Amniotic stem cell (primary cell): ENCODE data around the gene MAPK8IP2.
A peak's percentile ranks its signal among the peaks of the same experiment; 100 is the strongest.

Source experiments
- DNase-seq: peaks from one replicate; lab custom pipeline; 2025; lab: John Stamatoyannopoulos, UW

Gene MAPK8IP2

DNA sequence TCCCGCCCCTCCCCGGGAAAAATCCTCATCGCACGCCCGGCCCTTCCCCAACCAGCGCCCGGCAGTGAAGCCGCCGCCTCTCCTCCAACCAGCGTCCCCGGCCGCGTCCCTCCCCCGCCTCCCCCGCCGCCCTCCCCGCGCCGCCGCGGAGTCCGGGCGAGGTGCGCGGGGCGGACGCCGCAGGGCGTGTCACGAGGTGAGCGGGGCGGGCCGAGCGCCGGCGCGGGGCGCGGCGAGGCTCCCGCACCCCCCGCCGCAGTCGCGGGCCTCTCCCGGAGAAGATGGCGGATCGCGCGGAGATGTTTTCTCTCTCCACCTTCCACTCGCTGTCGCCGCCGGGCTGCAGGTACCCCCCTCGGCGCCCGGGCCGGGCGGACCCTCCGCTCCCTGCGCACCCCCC is at the start of gene MAPK8IP2:
Gene MAPK8IP2 (plus strand): TSS at position 256 of the 400 bp plus-strand sequence. CDS start 26 bp downstream, at position 282.
- no peak for DNase-seq

DNA sequence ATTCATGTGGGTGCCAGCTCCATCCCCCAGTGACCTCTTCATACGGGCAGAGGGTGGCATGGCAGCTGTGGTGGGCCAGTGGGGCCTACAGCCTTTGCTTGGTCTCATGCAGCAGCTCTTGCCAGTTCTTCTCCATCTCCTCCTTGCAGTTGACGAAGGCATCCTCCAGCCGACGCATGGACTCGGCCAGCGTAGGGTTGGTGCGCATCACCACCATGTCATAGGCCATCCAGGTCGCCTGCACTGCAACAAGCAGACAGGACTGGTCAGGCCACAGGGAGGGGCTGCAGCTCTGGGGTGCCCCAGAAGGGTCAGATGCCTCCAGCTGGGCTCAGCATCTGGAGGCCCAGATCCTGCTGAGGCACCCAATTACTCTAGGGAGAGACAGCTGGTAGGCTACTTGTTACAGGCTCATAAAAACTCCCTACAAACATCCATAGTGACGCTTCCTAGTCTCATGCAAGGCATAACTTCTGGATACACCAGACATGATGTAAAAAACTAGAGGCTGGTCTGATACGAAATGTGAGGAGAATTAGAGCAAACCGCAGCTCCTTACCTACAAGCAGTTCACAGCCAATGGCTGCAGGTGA is 49.3 kb upstream of the MAPK8IP2 start:
- no peak for DNase-seq

DNA sequence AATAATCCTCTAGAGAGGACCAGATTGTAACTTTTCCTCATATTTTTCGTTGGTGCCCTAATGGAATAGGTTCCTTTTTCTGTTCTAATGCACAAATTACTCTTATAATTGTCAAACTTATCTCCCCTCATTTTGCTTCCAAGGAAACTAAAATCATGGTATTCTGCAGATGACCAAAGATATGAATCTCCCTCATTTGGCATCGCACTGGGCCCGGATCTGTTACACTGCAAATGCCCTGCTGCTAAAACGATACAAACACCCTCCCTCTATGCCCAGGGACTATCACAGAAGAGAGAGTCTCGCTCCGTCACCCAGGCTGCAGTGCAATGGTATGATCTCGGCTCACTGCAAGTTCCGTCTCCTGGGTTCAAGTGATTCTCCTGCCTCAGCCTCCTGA is 47.3 kb upstream of the MAPK8IP2 start:
- DNase-seq, result no peak

DNA sequence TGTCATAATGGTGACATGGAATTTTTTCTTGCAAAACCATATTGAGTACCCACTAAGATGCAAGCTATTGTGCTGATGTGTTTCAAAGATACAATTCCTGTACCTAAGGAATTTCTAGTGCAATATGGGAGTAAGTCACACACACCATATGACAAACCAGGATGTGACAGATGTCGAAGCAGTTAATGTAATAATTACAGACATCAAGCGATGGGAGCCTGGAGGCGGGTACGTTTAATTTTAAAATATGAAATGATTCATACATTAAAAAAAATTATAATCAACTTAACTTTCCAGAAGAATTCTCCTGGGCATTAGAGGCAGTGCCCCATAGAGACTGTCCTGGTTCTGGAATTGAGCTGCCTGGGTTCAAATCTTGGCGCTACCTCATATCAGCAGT is 43.9 kb upstream of the MAPK8IP2 start:
- DNase-seq, result no peak

DNA sequence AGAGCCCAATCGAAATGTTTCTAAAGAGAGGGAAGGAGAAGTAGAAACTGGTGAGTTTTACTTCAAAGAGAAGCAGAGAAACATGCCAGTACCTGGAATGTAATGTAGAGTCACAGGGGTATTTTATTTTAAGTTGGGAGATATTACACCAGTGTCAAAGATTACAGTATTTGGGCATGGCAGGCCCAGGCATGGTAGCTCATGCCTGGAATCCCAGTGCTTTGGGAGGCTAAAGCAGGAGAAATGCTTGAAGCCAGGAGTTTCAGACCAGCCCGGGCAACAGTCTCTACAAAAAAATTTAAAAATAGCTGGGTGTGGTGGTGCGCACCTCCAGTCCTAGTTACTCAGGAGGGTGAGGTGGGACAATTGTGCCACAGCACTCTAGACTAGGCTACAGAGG is 40.6 kb upstream of the MAPK8IP2 start:
- DNase-seq, result no peak

DNA sequence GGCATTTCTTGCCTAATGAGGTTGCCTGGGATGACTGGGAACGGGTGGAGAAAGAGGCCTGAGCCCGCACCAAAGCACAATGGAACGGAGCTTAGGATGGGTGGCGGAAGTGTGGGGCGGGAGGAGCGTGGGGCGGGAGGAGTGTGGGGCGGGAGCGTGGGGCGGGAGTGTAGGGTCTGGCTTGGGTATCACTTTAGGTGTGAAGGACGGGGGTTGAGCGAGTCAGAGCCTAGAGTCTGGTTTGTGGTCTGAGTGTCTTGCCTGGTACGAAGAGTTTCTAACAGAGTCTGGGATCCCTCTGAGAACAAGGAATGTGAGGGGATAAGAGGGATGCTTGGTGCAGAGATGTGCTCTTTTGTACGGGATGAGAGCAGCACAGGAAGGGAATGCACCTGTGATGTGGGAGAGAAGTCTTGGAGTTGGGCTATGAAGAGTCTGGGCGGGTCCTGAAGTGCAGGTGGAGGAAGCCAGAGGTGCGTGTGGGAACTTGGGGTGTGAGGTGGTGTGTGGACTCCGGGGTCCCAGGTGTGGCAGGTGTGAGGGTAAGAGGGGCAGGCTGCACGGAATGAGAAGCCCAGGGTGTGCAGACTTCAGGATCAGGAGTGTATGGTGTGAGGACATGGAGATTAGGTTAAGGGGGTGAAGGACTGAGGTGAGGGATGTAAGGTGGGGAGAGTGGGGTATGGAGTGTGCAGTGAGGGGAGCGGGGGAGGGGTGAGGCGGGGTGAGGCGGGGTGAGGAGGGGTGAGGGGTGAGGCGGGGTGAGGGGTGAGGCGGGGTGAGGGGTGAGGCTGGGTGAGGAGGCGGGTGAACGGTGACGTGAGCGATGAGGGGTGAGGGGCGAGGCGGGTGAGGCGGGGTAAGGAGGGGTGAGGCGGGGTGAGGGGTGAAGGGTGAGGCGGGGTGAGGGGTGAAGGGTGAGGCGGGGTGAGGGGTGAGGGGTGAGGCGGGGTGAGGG is 38.9 kb upstream of the MAPK8IP2 start:
- no peak for DNase-seq

DNA sequence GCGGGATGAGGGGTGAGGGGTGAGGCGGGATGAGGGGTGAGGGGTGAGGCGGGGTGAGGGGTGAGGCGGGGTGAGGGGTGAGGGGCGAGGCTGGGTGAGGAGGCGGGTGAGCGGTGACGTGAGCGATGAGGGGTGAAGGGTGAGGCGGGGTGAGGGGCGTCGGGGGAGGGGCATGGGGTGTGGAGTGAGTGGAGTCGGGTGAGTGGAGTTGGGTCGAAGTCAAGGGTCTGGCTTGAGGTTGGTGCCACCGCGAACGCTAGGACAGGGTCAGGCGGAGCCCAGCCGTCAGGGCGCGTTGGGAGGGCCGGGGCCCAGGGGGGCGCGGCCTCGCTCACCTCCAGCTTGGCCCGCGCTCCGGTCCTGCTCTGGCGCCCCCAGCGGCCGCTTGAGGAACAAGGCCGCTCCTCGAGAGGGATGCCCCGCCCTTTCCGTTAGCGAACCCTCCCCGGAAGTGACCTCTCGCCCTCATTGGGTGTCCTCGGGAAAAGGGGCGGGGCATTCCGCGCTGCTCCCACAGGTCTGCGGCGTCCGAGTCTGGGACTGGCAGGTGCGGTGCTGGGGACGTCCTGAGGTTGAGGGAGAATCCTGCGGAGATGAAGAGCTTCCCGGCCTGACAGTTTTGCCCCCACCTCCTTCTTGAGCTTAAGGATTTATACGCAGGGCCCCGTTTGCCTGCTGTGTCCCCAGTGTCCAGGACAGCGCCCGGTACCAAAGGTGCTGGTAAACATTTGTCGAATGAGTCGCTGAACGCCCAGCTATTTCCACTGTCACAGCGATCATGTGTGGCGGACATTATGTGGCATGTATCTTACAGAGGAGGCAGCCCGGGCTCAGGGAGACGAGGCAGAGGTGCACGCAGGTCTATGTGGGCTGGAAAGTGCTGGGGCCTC is 37.8 kb upstream of the MAPK8IP2 start, which contains the start of gene SYCE3:
Gene SYCE3 (minus strand): TSS at position 397 of the 890 bp plus-strand sequence. CDS start 6,514 bp downstream, outside the sequence.
- peak; percentile 85 for DNase-seq

DNA sequence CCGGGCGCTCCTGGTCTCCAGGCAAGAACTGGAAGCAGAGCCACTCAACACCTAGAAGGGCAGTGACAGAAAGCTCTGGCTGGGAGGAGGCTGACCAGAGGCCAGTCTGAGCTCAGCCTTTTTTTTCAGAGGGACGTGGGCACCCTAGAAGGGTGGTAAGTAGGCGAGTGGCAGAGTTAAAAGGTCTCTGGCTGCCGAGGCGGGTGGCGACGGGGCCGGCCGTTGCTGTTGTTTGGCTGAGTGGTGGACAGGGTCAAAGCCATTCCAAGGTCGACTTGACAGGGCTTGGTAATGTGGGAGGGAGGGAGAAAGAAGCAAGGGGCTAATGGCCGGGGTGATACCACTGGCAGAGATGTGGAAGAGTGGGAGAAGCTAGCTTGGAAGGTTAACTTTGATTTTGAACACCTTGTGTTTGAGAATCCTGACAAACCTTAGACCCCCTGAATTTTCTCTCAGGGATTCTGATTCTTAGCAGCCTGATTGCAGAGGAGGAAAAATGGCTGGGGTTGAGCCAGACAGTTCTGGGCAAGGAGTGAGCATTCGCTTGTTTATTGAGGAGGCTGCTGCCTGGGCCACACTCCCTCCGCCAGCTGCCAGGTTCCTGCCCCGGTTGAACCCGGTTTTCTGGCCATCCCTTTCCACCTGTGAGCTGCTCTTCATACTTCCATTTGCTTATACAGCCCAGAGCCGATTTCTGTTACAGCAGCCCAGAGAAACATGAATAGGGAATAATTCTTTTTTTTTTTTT is 37.0 kb upstream of the MAPK8IP2 start:
- no peak for DNase-seq

DNA sequence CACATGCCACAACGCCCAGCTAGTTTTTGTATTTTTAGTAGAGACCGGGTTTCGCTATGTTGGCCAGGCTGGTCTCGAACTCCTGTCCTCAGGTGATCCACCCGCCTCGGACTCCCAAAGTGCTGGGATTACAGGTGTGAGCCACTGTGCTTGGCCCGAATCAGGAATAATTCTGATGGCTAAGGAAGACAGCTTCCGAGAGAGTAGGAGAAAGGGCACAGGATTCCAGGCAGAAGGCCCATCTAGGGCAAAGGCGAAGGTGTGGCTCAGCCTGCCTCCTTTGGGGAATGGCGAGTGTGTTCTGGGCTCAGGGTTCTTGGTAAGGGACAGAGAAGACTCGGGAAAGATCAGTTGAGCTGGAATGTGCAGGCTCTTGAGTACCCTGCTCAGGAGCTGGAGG is 36.3 kb upstream of the MAPK8IP2 start:
- DNase-seq, result no peak

DNA sequence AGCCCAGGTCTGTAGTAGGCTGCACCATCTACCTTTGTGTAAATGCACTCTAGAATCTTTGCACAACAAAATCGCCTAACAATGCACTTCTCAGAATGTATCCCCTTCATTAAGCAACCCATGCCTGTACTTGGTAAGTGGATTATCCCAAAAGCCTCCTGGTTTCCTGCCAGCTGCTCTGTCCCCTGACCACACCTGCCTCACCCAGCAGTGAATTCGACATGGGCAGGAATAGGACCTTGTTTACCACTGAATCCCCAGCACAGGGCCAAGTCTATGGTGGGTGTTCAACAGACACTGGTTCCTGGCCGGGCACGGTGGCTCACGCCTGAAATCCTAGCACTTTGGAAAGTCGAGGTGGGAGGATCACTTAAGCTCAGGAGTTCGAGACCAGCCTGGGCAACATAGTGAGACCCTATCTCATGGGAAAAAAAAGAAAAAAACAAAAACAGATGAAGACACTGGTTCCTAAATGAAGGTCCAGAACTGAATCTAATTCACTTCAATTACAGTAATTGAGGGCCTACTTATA is 32.8 kb upstream of the MAPK8IP2 start:
- DNase-seq, result no peak

DNA sequence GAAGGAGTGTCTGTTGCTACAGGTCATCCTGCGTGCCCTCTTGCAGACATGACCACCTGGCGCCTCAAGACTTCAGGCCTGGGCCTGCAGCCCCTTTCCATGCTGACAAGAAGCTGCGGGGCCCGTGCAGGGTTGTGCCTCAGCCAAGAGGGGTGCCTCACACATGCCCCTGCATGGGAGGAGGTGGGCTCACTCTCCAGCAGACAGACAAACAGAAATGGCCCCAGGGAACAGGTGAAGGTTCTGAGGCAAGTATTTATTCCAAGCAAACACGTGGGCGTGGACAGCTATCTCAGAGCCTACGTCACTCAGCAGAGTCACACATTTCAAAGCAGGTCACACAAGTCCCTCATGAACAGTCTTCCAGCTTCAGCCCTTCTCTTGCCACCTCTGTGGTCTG is 32.0 kb upstream of the MAPK8IP2 start:
- DNase-seq, result no peak

DNA sequence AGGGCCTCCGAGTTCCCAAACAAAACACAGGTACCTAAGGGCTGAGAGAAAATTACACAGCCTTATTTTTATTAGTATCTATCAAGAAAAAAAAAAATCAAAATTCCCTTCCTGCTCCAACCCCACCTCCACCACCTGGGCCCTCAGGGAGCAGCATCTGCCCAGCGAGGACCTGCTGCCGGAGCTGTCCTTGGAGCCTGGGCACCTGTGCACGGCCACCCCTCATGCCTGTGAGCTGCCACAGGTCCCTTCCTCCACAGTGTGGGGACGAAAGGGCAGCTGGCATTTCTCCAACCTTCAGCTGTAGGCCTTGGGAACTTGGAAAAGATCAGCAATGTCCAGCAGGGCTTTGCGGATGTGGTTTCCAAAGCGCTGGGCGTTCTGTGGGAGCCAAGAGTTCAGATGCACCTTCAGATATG is 31.5 kb upstream of the MAPK8IP2 start:
- DNase-seq, result no peak

DNA sequence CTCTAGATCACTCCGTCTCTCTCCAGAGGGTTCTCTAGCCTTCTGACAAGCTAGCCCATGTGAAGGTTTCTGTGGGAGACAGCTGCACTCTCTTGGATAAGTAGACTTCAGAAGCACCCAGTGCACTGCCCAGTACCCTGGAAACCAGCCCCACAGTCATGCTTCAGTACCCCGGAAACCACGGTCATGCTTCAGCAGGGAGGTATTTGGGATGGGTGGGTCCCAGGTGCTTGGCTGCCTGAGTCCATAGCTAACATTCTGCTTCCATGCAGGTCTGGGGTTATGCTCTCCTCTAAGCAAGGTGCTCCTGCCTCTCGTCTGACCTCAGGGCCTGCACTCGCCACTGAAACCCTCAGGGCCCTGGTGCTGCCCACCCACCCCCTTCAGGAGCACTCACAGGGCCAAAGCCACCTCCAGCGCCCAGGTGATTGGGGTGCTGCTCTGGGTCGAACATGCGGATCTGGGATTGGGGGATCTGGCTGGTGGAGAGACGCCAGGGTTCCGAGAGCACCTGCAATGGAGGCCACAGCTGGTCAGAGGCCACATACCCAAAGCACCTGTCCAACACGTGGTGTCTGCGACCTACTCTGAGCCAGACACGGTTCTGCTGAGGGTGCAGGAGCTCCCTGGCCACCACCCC is 30.6 kb upstream of the MAPK8IP2 start:
- no peak for DNase-seq

DNA sequence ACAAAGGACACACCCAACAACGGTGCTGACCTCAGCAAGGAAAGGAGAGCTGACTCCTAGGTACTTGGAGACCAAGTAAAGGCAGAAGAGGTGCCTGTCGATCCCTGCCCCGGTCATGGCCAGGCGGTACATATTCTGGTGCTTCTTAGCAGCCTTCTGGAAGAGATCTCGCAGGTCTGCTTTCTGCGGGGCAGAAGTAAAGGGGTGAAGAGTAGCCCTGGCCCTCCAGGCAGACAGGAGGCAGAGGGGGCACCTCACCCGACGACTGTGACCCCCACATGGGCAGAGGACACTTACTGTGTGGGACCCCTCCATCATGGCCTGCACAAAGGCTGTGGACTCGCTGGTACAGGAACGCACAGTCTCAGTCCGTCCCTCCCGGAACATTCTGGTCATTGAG is 29.7 kb upstream of the MAPK8IP2 start:
- DNase-seq, result no peak

DNA sequence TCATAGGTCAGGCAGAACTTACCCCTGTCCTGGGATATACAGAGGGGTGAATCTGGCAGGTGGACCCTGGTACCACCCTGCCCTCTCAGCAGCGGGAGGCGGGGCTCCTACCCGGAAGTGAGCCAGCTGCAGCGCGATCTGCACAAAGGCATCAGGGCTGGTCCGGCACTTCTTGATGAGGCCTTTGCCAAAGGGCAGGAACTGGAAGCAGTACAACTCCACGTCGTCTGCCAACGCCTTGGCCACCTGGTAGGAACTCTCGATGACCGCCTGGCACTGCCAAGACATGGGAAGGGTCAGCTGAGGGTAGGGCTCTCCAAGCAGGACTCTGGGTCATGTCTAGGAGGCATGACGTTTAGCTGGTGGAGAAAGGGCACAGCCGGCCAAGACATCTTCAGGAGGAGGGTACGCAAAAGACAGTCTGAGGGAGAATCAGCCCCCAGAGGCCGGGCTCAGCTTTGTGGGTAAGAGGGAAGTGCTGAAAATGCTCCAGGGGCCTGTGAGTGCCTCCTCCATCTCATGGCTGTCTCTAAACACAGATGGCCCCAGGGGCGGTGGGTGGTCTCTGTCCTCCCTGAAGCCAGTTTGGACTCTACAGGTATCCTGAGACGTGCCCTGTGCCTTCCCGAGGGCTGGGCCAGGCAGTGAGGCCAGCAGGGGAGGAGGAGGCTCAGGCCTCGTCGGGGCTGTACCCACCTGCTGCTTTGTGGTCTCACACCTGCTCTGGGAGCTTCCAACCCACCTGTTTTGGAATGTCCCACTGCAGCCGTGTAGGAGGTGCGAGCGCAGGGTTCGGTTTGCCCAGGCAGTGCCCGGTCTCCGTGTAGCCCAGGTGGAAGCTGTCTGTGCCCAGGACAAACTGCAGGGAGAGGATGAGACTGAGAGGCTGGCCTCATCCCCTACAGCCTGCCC is 29.1 kb upstream of the MAPK8IP2 start:
- no peak for DNase-seq

DNA sequence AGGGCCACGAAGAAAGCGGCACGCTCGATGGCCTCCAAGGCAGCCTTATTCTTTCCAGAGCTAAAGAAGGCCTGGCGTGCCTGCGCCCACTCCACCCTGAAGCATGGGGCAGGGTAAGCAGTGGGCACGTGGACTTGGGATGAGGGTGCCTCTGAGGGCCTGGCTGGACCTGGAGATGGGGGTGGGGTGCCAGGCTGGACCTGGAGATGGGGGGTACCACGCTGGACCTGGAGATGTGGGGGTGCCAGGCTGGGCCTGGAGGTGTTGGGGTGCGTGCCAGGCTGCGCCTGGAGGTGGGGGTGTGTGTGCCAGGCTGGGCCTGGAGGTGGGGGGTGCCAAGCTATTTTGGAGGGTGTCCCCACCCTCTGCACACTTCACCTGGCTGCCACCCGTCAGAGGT is 27.6 kb upstream of the MAPK8IP2 start:
- DNase-seq, result no peak

DNA sequence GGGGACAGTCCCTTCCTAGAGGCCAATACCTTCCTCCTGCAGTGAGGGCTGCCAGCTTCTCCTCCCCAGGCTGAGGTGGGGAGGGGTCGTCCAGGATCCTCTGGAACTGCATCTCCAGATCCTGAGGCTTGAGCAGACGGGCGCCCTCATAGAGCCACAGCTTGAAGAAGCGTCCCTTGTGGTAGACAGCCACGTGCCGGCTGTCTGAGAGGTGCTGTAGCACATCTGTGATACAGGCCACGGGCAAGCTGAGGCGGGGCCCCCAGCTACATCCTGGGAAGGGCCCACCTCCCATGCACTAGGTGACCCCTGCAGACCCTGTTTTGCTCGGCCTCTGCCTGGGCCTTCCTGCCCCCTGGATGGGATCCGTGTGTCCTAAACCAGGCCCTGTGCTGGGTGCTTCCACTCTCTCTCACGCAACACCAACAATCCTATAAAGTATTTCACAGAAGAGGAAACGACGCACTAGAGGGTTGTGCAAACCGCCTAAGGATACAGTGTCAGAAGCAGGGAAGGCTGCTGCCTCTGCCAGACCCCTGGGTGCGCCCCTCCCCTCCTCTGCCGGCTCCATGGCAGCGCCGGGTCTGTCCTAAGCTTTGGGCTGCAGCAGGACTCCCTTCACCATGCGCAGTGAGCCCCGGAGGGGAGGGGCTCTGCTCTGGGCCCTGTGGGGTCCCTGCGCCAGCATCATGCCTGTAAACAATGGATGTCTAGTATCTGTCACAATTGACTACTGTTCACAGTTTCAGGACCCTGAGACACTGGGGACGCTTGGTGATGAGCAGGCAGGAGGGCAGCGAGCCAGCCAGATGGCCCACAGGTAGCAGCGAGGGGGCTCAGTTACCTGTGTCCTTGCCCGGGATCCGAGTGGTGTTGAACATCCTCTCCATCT is 26.9 kb upstream of the MAPK8IP2 start:
- no peak for DNase-seq

DNA sequence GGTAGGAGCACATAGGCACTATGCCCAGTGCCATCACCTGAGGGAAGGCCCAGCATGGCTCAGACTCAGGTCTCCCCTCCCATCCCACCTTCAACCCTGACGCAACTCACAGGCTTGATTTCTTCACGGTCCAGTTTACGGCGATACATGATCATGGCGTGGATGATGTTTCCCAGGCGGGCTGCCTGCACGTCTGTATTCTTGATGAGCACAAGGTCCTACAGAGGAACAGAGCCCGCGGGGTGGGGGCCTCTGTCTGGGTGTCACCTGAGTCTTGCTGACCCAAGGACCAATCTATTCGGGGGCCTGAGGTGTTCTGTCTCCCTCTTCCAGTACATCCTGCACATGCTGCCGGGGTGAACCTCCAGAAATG is 26.2 kb upstream of the MAPK8IP2 start:
- no peak for DNase-seq
